ENCODE measurements around the gene MIP.

Gene MIP

DNA sequence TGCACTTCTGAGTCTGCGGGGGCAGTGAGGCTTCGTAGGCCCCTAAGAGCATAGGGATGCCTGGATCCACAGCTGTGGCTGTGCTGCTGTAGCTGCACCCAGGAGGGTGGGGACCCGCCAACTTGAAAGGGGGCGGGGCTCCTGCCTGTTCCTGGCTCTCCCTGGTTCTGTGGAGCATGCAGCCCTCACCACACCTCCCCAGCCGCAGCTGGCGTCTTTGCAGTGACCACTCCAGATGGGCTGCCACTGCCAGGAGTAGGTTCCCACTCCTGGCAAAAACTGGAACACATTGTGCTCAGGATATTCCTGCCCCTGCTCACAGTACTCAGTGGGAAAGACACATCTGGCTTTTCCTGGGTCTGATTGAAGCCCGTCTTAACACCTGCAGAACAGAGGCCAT is 41.1 kb downstream of the MIP start:
- no peaks in the 10 kb centered on the region for H3K79me2 ChIP-seq (ENCODE audit: insufficient read depth, low read length)
- no peak overlapping the region for H3K9ac ChIP-seq (ENCODE audit: low read length)
- no peaks in the 10 kb centered on the region for H4K20me1 ChIP-seq (ENCODE audit: low read depth, low read length)
- no peaks in the 10 kb centered on the region for H3K9me3 ChIP-seq (ENCODE audit: insufficient read depth, low read length)
- H3K4me3 ChIP-seq (ENCODE audit: insufficient read depth, low read length, poor library complexity, severe bottlenecking), result no peak overlapping the region
- H3K27me3 ChIP-seq (ENCODE audit: low read length), result no peaks in the 10 kb centered on the region
- H3K27ac ChIP-seq (ENCODE audit: low read depth, low read length), result no peak overlapping the region
- no peaks in the 10 kb centered on the region; the same call in 1 of the 2 replicates for H3K36me3 ChIP-seq (ENCODE audit: low read length)
- H3K9me2 ChIP-seq (replicated peaks; ENCODE audit: insufficient read depth, low read length), result no peaks in the 10 kb centered on the region
- H3K4me2 ChIP-seq (ENCODE audit: low read depth, low read length, poor library complexity, severe bottlenecking), result no peak overlapping the region
- H2AFZ ChIP-seq (ENCODE audit: low read depth, low read length, severe bottlenecking), result no peak overlapping the region
- TF ChIP-seq, protein P1, sequence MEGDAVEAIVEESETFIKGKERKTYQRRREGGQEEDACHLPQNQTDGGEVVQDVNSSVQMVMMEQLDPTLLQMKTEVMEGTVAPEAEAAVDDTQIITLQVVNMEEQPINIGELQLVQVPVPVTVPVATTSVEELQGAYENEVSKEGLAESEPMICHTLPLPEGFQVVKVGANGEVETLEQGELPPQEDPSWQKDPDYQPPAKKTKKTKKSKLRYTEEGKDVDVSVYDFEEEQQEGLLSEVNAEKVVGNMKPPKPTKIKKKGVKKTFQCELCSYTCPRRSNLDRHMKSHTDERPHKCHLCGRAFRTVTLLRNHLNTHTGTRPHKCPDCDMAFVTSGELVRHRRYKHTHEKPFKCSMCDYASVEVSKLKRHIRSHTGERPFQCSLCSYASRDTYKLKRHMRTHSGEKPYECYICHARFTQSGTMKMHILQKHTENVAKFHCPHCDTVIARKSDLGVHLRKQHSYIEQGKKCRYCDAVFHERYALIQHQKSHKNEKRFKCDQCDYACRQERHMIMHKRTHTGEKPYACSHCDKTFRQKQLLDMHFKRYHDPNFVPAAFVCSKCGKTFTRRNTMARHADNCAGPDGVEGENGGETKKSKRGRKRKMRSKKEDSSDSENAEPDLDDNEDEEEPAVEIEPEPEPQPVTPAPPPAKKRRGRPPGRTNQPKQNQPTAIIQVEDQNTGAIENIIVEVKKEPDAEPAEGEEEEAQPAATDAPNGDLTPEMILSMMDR (IDR thresholded peaks at IDR 0.05; ENCODE audit: insufficient read depth, low read length, poor library complexity, severe bottlenecking), result no peak
- TF ChIP-seq EZH2phosphoT487 (conservative IDR thresholded peaks at IDR 0.05; ENCODE audit: low read length), result no peak
- H3F3A ChIP-seq (ENCODE audit: insufficient read depth), result no peaks in the 10 kb centered on the region

DNA sequence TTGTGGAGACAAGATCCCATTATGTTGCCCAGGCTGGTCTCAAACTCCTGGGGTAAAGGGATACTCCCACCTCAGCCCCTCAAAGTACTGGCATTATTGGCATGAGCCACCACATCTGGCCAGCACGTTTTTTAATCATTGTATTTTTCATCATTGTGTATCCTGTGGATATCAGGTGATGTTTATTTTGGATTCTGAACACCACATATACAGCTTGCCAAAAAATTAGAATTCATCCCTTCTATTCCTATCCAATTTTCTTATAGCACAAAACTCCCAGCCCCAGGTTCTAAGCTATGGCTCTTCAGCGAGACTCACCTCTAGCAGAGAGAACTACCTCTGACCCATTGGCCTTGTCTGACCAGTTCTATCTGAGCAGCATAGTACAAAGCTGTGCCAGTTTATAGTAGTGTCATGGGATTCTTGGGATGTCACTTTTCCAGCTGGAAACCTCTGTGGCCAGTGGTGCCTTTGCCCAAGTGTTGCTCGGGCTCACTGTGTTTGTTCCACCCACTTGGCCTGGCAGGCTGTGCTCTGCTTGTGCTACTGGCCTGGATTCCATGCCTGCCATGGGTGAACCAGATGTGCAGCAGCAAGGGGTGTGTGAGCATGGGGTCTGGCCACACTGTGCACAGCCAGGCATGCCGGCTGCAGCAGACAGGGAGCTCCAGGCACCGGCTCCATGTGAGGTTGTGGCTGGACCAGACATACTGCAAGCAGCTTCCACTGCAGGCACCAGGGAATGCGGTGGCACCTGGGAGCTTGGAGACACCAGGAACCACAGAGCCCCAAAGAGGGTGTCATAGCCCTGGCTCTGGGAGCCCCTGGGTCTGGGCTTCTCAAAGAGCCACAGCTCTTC is 42.4 kb downstream of the MIP start:
- Histone ChIP-seq H4K20me1 (ENCODE audit: low read depth, low read length) (no peaks in the 10 kb centered on the region), H3K27me3 (ENCODE audit: low read length) (no peaks in the 10 kb centered on the region), H3K4me2 (ENCODE audit: low read depth, low read length, poor library complexity, severe bottlenecking) (no peak overlapping the region), H2AFZ (ENCODE audit: low read depth, low read length, severe bottlenecking) (no peak overlapping the region), H3K79me2 (ENCODE audit: insufficient read depth, low read length) (no peaks in the 10 kb centered on the region), H3K4me3 (ENCODE audit: insufficient read depth, low read length, poor library complexity, severe bottlenecking) (no peak overlapping the region), H3F3A (ENCODE audit: insufficient read depth) (no peaks in the 10 kb centered on the region), H3K27ac (ENCODE audit: low read depth, low read length) (no peak overlapping the region), H3K9me3 (ENCODE audit: insufficient read depth, low read length) (no peaks in the 10 kb centered on the region), H3K9me2 (replicated peaks; ENCODE audit: insufficient read depth, low read length) (no peaks in the 10 kb centered on the region), H3K36me3 (ENCODE audit: low read length) (no peaks in the 10 kb centered on the region), H3K9ac (ENCODE audit: low read length) (no peak overlapping the region)
- TF ChIP-seq, protein P1 (IDR thresholded peaks at IDR 0.05; ENCODE audit: insufficient read depth, low read length, poor library complexity, severe bottlenecking), result no peak
- TF ChIP-seq EZH2phosphoT487 (conservative IDR thresholded peaks at IDR 0.05; ENCODE audit: low read length), result no peak

DNA sequence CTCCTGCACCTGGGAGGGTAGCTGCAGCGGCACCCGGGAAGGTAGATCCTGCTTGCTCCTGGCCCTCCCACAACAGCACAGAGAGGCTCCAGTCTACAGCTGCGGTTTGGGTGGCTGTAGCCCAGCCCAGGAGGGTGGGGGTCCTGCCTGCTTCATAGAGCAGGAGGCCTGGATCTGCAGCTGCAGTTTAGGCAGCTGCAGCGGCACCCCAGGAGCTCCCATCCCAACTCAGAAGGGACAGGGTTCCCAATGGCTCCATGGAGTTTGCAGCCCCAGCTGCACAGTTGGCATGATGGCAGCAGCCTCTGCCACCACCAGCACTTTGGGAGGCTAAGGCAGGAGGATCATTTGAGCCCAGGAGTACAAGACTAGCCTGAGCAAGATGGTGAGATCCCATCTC is 43.7 kb downstream of the MIP start:
- Histone ChIP-seq H3K27me3 (ENCODE audit: low read length) (no peaks in the 10 kb centered on the region), H3K36me3 (ENCODE audit: low read length) (no peaks in the 10 kb centered on the region), H3K9me2 (replicated peaks; ENCODE audit: insufficient read depth, low read length) (no peaks in the 10 kb centered on the region), H3K79me2 (ENCODE audit: insufficient read depth, low read length) (no peaks in the 10 kb centered on the region), H3K9me3 (ENCODE audit: insufficient read depth, low read length) (no peaks in the 10 kb centered on the region), H3F3A (ENCODE audit: insufficient read depth) (no peaks in the 10 kb centered on the region), H3K4me3 (ENCODE audit: insufficient read depth, low read length, poor library complexity, severe bottlenecking) (no peak overlapping the region), H3K4me2 (ENCODE audit: low read depth, low read length, poor library complexity, severe bottlenecking) (no peak overlapping the region), H3K9ac (ENCODE audit: low read length) (no peak overlapping the region), H4K20me1 (ENCODE audit: low read depth, low read length) (no peaks in the 10 kb centered on the region), H2AFZ (ENCODE audit: low read depth, low read length, severe bottlenecking) (no peak overlapping the region), H3K27ac (ENCODE audit: low read depth, low read length) (no peak overlapping the region)
- no peak for TF ChIP-seq EZH2phosphoT487 (conservative IDR thresholded peaks at IDR 0.05; ENCODE audit: low read length)
- TF ChIP-seq, protein P1 (IDR thresholded peaks at IDR 0.05; ENCODE audit: insufficient read depth, low read length, poor library complexity, severe bottlenecking), result no peak

Data from SU-DHL-6 (cell line).